Measurements from ENCODE around the gene C1QTNF2.
"Not testable (repeated sequence)": the region's sequence is repeated elsewhere in the genome, so short reads cannot be mapped to it uniquely, and the experiment has no call there.

Gene C1QTNF2

GRCh38 chr5:160341309-160341870 is 29.0 kb downstream of the C1QTNF2 start:
- DNase-seq (ENCODE audit: low read depth) = no peak

GRCh38 chr5:160340513-160340912 is 29.9 kb downstream of the C1QTNF2 start:
- DNase-seq (ENCODE audit: low read depth) = not testable (repeated sequence)

DNA sequence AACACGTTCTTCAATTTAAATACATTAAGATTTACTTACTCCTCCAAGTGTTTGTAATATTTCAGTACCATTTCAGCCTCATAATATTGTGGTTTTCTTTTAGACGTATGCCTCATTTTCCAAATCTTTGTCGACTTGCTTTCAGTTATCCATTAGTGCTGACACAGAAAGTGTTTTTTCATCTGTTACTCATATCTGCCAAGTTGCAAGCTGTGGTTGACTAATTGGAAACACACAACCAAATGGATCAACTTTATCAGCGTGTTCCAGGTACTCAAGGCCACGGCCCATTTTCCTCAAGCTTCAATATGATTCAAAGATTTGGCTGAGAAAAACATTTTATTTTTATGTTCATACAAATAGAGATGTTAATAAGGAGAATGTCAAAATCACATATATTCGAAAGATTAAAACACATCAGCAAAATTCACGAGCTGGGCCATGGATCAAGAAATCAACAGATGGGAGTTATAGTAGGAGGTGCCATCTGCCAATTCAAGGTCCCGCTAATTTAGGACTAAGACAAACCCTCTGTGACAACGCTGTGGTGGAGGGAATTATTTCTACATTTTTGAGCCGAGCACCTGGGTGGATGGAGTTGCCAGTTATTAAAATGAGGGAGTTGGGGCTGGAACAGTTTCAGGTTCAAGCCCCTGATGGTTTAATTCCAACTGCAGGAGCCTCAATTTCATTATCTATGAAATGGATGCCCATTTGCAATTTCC is 30.9 kb downstream of the C1QTNF2 start:
- DNase-seq (ENCODE audit: low read depth) = no peak

GRCh38 chr5:160334716-160335115 is 35.7 kb downstream of the C1QTNF2 start:
- DNase-seq (ENCODE audit: low read depth) = not testable (repeated sequence)

DNA sequence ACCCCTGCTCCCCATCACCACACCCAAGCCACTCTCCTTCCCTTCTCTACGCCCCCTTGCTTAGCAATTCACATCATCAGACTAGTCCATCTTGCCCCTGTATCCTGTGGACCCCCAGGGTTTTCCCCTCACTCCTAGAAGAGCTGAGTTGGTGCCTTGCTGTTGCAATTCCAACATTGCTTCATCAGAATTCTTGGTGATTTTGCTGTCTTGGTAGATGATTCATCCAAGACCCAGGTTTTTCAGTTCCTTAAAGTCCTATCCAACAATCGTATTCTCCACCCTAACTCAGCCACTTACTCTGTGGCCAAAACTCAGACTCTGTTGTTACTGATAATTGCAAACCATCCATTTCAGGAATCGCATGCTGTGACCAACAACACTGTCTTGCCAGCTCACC is 36.7 kb downstream of the C1QTNF2 start:
- DNase-seq (ENCODE audit: low read depth) = no peak

- DNase-seq (ENCODE audit: low read depth) = no peak
These were observed 40.2 kb downstream of the C1QTNF2 start for GRCh38 chr5:160330212-160330611.

DNA sequence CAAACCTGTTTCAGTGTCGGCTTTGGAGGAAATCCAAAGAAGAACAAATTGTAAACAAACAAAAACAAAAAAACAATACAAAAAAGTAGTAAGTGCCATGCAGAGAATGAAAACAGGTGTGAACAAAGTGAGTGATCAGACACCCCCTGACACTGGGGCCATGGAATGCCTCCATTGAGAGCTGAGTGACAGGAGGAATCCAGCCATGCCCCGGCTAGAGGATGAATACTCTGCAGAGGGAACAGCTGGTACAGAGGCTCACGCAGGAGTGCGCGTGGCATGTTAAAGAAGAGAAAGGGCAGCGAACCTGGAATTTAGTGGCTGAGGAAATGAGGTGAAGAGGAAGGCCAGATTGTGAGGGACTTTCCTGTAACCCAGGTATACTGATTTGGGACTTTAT is 42.6 kb downstream of the C1QTNF2 start:
- DNase-seq (ENCODE audit: low read depth) = no peak

DNA sequence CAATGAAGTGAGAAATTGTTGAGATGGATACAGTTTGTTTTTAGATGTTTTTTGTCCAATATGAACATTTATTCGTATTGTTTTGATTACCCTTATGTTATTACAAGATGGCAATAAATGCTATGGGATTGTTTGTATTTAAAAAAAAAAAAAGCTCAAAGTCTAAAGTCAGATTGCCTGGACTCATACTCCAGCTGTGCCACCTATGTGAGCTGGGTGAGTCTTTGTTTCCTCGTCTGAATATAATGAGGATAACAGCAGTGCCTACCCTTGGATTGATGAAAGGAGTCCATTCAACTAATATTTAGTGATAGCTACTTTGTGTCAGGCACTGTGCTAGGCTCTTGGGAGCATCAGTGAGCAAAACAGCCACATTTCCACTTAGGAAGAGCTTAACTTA is 43.4 kb downstream of the C1QTNF2 start:
- no peak for DNase-seq (ENCODE audit: low read depth)

DNA sequence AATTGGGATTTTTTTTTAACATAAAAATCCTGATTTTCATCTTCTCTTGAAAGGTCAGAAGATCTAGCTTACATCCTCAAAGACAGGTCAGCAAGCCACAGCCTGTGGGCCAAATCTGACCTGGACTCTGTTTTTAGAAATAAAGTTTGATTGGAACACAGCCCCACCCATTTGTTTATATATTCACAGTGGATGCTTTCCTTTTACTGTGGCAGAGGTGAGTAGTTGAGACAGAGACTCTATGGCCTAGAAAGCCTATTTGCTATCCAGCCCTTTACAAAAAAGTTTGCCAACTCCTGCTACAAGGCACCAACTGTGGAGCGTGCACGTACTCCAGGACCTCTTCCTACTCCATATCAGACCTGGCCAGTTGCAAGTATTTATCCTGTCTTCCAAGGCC is 44.7 kb downstream of the C1QTNF2 start:
- no peak for DNase-seq (ENCODE audit: low read depth)

GRCh38 chr5:160324886-160325285 is 45.5 kb downstream of the C1QTNF2 start:
- DNase-seq (ENCODE audit: low read depth) = no peak

DNA sequence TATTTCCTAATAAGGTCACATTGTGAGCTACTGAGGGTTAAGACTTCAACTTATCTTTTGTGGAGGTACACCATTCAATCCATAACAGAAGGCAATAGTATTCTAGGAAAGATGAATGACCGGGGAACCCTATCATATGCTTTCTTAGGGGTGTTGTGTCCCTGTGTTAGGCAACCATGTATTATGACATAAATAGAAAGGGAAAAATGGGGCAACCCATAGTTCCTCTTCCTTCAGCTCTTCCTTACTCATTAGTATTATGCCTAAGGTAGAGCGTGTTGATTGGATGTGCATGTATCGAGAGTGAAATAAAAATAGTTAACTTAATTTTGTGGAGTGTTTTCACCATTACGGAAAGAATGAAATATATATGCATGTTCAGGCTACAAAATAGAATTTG is 52.0 kb downstream of the C1QTNF2 start:
- DNase-seq (ENCODE audit: low read depth) = no peak

DNA sequence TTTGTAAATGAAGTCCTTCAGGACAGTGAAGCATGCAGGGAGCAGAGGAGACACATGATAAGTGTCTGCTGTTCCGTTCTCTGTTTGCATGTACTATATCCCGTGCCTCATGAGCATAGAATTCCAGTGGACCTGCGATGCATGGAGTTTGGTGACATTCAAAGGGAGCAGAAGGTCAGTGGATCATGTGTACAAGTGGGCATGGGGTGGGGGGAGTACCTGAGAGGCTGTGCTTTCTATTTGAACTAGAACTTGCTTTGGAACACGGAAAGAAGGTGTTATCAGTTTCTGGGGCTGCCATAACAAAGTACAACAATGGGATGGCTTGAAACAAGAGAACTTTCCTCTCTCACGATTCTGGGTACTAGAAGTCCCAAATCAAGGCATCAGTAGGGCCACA is 53.0 kb downstream of the C1QTNF2 start:
- DNase-seq (ENCODE audit: low read depth) = no peak

DNA sequence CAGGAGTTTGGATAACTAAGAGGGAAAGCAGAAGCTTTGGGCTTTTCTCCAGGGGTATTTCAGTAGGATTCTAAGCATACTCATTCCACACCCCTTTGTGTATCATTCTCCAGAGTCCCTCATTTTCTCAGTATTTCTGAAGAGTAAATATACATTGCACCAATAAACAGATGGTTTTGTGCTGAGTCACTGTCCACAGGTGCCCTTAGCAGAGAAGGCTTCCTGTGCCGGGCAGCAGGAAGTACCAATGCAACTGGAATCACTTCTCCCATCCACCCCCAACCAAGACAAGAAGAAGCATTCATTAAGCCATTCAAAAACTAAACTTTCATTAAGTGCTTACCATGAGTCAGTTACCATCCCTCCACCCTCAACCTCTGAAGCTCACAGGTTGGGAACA is 54.5 kb downstream of the C1QTNF2 start:
- no peak for DNase-seq (ENCODE audit: low read depth)

DNA sequence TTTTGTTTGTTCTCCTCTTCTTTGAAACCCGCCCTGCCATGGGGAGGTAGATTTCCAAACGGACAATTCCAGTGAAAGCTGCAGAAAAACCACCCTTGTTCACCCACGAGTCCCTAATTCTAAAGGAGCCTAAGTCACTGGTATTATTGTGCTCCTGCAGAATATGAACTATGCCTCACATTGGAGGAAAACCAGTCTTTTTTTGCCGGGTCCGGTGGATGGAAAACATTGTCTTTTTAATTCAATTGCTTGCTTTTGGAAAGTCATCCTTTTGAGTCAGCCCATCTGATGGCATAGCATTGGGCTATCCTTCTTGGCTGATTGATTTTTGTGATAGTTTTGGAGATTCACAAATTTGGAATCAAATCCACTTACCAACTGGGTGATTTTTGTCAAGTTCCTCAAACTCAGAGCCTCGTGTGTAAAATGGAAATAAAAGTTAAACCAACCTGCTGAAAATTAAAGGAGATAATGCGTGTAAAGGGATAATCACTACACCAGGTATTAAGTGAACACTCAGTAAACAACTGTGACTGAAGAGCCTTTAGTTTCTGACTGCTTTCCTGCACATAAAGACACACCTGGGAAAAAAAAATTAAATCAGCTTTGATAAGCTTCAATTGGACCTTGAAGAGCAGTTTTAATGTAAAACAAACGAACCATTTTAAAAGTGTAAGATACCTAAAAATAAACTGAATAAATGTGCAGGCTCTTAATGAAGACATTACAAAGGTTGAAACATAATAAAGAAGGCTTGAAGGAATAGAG is 57.3 kb downstream of the C1QTNF2 start:
- no peak for DNase-seq (ENCODE audit: low read depth)

DNA sequence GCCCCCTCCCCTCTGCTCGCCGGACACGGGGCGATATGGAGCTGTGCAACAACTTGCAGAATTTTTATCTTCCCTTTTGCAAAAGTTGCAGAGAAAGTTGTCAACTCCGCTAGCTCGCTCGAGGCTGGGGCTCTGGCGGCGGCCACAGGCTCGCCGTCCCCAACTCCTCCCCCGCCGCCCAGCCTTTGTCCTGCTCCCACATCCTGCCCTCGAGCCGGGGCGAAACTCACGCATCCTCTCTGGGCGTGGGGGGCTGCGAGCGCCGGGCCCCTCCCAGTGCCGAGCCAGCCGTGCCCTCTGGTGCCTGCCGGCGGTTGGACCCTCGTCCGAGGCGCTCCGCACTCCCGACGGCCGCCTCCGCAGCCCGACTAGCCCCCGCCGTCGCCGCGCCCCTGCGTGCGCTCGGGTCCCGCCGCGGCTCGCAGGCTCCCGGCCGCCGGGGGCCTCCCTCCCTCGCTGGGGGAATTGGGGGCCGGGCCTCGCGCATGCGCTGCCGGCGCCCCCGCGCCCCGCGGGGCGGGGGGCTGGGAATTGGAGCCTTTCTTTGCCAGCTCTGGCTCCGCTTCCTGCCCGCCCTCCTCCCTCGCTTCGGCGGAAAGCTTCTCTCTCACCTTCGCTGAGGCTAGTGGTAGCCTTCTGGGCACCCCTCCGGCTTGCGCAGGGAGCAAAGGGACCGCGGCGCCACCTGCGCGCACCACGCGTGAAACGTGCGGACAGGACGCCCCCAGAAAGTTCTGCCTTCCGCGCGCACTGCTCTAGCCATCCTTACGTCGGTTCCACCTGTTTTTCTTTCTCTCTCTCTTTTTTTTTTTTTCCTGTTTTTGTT is 58.1 kb downstream of the C1QTNF2 start, which contains the start of gene CCNJL:
TSS of gene CCNJL (minus strand) at position 431 of the 826 bp plus-strand sequence. CDS start 641 bp downstream, outside the sequence.
- DNase-seq (ENCODE audit: low read depth) = no peak

- no peak for DNase-seq (ENCODE audit: low read depth)
These were observed 58.8 kb downstream of the C1QTNF2 start for GRCh38 chr5:160311491-160312133.

DNA sequence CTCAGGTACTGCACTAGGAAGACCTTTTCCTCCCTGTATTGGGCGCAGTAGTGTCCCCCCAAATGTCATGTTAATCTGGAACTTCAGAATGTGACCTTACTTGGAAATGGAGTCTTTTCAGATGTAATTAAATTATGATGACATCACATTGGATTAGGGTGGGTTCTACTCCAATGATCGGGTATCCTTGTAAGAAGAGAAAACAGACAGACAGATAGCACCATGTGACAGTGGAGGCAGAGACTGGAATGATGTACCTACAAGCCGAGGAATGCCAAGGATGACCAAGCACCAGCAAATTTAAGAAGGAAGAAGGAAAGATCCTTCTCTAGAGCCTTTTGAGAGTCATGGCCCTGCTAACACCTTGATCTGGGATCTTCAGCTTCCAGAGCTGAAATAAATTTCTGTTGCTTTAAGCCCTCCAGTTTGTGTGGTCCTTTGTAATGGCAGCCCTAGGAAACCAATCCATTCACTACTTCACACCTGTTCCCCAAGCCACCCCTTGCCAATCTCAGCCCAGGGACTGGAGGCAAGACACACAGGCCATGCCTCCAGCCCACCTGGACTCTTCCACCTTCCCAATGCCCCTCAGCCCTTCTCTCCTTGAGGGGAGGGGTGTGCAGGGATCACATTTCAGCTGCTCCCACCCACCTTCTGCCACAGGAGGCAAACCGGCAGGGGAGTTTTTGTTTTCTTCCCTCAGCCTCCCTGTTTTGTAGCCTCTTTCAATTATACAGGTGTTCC is 59.7 kb downstream of the C1QTNF2 start:
- DNase-seq (ENCODE audit: low read depth) = no peak

GRCh38 chr5:160310140-160310539 is 60.3 kb downstream of the C1QTNF2 start:
- DNase-seq (ENCODE audit: low read depth) = no peak

DNA sequence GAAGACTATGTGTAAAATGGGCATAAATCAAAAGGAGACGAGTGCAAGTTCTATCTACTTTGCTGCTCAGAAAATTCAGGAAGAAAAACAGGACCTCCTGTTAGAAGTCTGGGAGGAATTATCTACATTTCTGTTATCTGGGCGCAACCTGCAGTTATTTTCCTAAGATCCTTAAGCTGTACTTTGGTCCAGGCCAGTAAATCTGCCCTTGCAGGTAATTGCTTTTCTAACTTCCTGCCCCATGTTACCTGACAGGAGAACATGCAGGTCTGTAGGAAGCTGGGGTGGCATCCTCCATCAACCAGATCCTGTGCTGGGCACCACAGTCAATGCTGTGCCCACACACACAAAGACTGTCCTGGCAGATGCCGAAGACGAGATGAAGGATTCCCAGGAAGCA is 63.7 kb downstream of the C1QTNF2 start:
- no peak for DNase-seq (ENCODE audit: low read depth)

DNA sequence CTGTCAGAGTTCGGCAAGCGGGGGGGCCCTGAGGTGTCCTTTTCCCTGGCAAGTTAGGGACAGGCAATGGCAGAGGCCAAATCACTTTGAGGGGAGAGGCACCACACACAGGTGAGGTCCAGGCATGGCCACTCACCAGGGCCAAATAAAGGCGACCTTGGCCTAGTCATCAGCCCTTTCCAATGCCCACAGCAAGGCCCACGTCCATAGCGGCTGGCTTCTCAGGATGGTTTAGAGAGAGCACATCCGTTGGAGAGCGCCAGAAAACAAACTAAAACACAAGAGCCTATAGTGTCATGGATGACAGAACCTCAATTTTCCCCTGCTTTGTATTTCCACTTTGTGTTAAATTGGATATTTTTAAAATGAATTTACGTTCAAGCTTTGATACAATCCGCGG is 65.1 kb downstream of the C1QTNF2 start:
- no peak for DNase-seq (ENCODE audit: low read depth)

- no peak for DNase-seq (ENCODE audit: low read depth)
These were observed 66.7 kb downstream of the C1QTNF2 start for GRCh38 chr5:160303690-160304089.
